ENCODE results near the gene NRXN2.

The NRXN2 gene

DNA sequence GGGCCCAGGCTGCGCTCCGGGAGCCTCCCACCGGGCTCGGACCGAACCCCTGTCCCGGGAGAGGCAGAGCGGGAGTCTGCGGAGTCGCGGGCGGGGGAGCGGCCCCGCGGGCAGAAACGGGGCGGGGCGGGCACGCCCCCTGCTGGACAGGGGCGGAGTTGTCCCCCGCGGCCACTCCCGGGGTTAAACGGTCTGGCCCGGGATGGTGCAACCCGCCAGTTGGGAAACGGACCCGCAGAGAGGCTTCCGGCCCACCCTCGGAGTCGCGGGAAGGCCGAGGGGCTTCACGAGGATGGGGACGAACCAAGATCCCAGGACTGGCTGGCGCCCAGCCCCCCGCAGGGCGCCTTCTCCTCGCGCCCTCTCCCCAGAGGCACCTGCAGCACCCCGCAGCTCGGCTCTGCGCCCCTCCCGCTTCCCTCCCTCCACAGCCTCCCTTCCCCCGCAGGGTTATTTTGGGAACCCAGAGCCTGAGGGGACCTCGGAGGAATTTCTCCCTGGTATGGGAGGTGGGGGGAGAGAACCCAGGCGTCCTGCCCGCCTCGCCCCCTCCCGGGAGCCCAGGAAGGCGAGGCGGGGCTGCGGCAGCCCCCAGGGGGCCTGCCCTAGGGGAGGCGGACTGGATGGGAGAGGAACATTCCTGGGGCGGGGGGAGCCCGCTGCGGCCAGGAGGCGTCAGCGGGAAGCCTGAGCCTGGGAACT lies 20.0 kb upstream of the NRXN2 start:
- peak; percentile 48 to 65 for DNase-seq

DNA sequence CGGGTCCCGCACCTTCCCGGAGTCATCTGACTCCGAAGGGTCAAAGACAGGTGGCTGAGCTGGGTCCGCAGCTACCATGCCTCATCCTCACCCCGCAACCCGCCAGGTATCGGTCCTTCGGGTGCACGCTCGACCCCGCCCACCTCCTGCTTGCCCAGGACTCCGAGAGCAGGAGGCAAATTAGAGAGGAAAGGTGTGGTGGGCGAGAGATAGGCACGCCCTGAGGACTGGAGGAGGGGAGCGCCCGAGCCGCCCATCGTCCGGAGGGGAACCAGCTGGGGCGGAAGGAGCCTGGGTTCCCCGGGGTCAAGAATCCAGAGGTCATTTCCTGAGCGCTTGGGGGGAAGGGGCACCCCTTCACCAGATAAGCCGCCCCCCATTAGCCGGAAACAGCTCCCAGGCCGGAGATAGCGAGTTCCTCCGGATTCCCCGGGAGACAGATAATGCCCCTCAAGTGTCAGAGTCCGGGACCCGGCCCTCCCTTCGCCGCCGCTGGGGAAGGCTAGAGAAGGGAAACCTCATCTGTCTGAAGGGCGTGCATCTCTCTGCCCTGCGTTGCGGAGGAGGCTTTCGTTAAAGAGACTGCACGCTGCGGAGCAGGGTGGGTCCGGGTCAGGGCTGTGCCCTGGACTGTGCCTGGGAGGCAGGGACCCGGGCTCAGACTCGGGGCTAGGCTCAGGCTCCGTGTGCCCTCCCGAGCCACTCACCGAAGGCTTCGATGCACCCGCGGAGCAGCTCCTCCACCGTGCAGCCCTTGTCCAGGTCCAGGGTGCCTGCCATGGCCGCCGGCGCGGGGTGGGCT lies 19.3 kb upstream of the NRXN2 start:
- no peak for DNase-seq

DNA sequence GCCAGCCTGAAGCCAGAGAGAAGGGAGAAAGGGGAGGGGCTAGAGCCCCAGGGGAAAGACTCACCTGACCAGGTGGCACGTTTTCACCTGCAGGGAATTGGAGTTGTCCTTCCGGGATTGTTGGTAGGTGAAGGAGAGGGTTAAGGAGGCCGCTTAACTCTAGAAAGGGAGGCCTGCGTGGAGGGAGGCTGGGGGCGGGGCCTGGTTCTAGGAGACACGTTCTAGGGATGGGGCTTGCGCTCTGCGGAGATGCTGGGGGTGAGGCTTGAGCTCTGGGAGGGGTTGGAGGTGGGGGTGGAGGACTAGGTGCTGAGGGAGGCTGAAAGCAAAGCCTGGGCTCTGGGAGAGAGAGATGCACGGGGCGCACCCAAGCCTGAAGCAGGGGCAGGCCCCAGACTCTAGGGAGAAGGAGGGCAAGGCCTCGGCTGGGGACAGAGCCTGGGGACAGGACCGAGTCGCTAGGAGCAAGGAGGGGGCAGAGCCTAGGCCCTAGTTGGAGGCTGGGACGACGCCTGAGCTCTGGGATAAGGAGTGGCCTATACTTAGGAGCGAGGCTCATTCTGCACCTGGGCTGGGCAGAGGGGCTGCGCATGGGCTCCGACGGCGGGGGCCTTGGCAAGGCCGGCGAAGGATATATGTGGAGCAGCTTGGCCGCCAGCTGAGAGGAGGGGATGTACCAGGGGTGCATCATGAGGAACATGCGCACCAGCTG lies 18.5 kb upstream of the NRXN2 start:
- no peak for DNase-seq

DNA sequence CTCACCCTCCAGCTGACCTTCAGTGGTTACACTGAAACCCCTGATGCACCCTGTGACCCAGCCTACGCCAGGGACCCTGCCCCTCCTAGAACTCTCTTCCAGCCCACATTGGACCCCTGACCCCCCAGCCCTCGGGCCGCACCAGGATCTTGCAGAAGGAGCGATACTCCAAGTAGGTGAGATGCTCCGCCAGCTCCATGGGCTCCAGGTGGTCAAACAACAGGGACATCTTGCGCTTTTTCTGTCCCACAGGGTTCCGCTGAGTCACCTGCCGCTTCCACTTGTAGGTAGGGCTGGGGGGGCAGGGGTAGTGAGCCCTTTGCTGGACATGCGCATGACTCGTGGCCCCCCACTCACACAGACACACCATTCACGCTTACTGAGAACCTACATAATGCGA lies 16.9 kb upstream of the NRXN2 start:
- no peak for DNase-seq

DNA sequence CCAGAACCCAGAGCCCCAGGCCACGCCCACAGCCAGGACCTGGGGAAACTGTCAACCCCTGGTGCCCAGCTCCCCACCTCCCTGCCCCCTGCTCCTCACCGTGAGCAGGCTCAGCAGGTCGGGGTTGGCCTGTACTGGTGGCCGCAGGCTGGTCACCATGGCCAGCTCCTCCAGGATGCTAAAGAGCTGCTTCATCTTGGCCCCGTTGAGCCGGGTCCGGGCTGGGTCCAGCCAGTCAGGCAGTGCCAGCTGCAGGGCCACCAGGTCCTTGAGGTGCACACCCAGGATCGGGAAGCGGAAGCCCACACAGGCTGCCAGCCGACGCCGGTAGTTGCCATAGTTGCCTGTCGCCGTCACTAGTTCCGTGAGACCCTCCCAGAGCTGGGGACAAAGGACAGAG lies 13.7 kb upstream of the NRXN2 start:
- no peak for DNase-seq

DNA sequence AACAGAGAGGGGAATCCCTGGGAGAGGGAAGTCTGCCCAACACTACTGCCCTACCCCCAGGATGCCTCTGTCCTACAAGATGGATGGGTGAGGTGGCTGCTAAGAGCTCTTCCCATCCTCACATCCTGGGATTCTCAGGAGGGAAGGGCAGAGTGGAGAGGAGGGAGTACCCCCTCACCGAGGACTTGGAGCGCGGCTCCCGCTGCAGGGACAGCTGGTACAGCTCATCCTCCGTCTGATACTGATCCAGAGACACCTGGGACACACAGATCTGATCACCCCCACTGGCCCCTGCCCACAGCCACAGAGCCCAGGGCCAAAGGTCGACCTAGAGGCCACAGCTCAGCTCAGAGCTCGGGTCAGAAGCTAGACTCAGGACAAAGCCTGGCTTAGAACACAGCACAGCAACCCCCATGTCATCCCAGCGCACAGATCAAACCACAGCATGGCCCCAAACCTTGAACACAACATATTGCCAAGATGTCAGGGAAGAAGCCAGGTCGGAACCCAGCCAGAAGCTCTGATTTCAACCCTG lies 12.8 kb upstream of the NRXN2 start:
- DNase-seq, result no peak

DNA sequence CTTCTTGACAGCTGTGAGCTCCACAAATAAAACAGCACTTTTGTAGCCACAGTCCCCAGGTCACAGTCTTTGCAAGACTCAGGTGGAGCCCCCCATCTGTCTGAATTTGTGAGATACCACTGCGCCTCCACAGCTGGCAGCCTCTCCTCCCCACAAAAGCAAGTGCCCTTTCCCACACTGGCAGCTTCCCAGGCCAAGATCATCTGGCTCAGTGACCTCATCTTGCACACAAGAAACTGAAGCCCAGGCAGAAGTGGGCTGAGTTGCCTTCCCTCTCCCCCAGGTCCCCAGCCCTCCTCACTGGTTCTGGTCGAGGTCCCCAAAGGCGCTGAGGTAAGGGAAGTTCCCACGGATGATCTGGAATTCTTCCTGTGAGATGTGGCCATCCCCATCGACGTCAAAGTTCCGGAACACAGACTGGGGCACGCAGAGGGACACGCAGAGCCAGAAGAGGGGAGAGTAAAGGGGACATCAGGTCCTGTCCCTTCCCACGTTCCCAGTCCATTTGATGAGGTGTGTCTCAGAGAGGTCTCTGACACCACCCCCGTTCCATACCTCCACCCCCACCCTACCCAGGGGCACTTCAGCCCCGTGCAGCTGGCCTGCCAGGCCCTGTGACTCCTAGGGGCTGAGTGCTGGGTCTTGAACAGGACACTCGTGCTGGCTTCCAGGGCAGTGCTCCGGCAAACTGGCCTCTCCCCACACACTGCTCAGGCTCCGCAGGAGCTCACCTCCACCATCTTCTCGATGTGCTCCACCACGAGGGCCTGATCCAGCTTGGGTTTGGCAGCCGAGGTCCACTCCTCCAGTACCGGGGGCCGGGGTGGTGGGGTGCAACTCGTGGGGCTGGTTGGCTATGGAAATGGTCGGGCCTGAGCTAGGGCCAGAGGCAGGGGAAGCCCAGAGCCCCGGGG lies 12.1 kb upstream of the NRXN2 start:
- no peak for DNase-seq

DNA sequence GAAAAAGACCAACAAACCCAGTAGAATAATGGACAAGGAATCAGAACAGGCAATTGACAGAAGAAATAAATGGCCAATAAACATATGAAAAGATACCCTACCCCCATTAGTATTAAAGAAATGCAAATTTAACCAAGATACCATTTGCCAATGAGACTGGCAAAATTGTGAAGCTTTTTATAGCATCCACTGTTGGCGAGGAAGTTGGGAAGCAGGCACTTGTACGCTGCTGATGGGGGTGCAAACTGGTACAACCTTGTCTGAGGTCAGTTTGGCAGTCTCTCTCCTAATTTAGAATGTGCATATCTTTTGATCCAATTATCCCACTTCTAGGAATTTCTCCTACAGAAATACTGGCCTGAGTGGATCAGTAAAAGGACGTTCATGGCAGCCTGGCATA lies 8.6 kb upstream of the NRXN2 start:
- no peak for DNase-seq

DNA sequence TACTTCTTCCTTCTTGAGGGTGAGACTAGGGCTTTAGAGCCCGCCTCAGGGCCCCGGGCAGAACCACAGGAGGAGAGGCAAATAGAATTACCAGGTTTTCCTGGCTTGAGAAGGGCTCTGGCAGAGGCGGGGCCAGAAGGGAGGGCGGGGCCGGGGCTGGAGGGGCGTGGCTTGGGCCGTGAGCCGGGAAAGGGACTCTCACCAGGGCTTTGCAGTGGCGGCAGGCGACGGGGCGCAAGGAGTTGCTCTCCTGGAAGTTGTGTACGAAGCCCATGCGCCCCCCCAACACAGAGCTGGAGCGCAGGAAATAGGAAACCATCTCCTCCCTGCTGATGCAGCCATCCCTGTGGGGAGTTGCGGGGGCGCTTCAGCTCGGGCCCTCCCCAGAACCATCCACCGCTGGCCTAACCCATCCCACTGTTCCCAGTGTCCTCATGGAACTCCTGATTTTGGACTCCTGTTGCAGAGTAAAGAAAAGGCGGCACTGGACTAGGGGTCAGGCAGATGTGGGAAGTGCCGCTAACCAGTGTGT lies 6.9 kb upstream of the NRXN2 start:
- no peak for DNase-seq

DNA sequence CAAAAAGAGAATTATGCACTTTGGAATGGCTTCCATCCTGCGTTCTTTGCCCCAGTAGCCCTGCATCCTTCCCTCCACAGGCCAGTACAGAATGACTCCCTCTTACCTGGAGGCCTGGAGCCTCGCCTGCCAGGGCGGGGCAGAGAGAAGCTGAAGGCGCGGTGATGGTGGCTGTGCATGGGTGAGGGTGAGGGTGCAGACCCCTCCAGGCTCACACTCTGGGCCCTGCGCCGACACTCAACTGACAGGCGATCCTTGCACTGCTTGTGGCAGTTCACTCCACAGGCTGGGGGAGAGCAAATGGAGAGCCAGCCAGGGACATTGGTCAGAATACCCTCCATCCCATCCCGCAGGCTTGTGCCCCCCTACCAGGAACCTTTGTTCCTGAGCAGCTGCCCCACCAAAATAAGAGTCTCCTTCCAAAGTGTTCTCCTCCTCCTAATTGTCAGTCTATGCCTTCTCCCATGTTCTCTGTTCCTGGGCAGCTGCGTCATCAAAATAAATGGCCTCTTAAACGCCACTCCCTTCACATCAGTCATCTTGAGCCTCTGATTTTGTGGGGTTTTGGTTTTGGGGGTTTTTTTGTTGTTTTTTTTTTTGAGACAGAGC lies 5.9 kb upstream of the NRXN2 start:
- DNase-seq, result no peak

DNA sequence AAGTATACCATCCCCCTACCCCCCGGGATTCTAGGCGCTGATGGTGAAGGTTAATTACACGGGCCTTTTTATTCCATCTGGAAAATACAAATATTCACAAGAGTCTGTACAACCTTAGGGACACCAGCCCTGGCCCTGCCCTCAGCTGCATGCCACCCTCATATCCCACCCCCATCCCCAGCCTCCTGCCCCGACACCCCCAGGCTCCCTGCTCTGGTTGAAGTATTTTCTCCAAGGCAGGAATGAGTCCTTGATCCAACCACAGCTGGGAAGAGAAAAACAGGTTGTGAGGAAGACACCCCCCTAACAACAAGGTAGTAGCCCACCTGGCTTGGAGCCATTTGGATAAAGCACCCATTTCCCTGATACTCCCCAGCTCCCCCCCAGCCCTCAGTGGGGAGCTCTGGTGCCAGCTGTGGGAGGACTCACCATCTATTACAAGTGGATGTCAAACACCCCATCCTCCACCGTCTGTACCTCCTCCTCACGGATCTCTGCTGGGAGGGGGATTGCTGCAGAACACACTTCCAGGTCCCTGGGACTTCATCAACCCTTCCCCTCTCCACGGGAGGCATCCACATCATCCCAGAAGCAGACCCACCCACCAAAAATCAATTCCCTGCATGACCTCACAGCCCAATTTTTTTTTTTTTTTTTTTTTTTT lies 4.0 kb upstream of the NRXN2 start:
- DNase-seq, result no peak

DNA sequence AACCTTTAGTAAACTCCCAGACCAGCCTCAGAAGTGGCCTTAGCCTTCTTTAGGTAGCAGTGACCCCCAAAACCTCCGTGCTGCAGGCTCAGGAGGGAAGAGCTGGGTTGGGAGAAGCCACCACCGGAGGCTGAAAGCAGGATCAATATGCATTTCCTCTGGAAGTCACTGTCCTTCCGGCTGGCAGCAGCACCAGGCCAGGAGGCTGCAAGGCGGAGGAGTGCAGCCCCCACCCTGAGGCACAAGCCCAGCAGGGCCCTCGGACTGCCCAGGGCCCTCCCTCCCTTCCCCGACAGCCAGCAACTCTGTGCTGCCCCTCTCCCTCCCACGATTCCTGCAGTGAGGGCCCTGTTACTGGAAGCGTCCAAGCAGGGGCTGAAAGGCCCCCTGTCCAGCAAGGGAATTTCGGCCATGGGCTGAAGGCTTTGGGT lies 3.2 kb upstream of the NRXN2 start:
- DNase-seq, result no peak

DNA sequence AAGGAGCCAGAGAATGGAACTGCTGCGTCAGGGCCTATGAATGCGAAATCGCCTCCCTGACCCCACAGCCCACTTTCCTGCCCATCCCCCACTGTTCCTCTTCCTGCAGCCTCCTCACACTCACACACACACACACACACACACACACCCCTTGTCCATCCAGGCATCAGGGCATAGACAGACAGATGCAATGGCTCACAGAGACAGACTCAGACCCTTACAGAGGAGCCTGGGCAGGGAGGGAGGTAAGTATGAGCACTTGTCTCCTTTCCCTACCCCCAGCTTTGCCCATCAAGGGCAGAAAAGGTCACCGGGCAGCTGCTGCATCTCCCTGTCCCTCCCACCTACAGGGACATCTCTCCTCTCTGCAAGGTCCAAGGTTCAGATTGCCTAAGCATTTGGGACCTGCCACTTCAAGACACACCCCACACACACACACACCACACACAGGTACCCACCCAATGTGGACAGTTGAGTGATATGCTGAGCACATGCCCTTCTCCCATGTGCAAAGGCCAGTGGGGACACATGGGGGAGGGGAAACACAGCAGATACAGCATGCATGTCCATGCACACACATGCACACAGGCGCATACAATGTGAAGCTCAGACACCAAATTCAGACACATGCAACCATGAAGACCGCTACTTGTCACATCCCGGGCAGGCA lies 2.0 kb upstream of the NRXN2 start:
- DNase-seq, result no peak

DNA sequence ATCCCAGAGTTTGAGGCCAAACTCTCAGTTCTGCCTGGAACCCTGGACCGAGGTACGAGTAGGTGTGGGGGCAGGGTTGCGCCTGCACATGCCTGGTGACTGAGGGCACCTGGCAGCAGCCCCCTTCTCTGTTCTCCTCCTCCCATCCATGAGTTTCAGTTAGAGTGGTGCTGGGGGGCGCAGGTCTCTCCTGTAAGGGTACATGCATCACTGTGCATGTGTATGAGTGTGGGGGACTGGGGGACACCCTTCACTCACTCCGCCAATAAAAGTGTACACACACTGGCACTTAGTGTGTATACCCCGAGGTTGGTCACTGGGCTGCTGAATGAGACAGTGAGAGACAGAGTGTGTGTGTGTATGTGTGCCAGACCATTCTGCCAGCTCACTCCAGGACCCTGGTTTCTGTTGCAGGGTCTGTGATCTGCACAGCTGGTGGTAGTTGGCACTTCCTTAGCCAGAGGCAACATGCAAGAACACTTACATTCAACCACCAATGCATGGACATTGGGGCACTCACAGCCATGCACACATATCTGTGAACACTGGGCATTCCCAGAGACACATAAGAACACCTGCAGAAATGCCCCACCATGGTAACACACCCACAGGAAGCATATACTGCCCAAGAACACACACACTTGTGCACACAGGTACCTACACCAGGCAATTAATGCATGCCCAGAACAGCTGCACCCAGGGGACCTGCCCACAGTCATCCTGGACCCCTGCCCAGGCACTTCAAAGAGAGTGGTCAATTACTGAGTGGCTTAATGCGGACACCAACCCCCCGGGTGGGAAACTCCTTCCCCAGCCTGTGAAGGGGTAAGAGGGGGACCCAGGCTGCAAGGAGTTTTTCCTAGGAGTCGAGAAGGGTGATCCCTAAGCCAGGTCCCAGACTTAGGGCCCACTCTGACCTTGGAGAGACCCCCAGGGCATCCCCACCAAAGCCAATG lies 1.2 kb upstream of the NRXN2 start:
- no peak for DNase-seq

DNA sequence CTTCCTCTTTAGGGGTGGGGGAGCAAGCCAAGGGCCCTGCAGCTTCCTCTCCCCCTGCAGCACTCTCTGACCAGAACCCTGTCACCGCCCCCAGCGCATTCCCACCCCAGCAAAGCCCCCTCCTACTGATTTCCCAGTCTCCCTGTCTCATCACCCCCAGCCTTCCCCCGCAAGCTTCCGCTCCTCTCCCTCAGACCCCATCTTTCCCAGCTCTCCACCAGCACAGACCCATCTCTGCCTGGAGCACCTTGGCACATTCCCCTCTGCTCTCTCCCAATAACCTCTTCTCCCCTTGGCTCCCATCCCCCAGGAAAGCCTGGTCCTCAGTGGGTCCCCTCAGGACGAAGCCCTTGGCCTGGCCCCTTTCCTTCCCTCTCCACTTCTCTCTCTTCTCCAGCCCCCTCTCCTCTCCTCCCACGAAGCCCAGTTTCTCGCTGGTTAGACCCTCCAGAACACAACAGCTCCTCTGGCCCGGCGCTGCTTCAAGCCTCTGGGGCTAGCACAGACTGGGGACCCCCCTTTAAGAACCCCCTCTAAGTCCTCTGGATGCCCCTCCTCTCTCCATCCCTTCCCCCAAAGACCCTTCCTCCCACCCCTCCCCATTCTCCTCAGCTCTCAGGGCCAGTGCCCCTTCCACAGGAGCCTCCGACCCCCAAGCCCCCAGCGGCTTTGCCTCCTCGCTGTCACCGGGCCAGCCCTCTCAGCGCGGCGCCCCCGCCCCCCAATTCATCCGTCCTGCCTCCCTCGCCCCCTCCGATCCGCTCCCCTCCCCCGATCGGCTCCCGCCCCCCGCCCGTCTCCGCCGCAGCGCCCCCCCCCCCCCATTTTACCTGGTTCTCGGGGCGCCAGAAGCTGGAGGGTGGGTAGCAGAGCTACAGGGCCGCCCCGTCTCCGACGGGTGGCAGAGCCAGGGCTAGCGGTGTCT lies 594 bp downstream of the NRXN2 start:
- no peak for DNase-seq

DNA sequence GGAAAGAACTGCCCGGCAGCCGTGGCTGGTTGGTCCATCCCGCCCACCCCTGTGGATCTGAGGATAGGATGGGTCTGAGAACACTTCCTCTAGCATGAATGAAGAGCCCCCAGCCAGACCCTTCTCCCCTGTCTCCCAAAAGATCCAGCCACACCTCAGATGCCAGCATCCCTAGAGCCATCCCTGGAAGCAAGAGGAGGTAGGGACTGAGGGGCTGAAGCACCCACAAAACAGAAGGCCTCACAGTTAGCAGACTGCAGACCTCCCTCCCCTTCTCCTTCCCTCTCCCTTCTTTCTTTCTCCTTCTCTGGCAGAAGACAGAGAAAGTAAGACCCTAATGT lies 1.7 kb downstream of the NRXN2 start:
- DNase-seq, result no peak

DNA sequence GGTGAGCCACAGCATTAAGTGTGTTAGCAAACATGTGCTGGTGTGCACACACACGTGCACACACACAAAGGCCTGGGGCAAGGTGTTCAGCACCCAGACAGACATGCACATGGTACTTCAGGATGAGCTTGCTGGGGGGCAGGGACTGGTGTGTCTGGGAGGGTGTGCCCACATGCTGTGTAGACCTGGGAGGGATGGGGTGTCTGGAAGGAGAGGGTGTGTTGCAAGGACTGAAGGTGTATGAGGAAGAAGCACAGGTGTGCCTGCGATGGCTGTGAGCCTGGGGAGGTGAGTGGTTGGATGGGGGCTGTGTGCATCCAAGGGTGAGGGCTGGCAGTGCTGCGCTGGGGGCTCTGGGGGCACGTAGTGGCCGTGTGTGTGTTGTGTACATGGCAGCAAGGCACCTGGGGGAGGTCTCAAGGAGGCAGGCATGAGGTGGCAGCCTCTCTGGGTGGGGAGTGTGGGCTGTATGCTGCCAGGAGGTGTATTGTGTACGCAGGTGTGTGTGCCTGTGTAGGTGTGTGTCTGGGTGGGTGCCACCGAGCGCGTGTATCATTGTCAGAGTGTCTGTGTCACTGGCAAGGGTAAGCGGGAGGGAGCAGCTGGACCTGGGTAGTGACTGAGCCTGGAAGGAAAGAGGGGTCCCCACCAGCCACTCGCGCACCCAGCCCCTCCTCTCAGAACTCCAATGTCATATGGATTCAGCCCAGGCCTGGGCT lies 2.2 kb downstream of the NRXN2 start:
- DNase-seq, result no peak

DNA sequence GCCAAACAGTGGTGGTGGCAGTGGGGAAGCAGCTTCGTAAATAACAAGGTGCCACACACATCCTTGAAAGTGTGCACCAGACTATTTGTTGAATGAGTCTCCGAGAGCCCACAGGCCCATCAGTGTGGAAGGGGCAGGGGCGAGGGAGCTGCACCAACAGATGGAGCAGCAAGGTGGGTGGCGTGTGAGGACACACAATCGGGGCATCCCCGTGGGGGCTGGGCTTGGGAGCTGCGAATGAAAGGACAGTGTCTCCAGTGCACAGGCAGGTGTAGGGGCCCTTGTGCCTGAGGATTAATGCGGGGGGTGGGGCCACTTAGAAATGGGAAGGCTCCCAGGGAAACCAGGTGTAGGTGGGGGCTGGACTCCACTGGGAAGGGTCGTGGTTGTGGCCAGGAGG lies 2.8 kb downstream of the NRXN2 start:
- no peak for DNase-seq

Measured in Kasumi-1 (cell line).